Measurements from ENCODE around the gene CPTP.

The CPTP gene

GRCh38 chr1:1295154-1295923, 29.3 kb upstream of the CPTP start:
- no peaks in the 10 kb centered on the region for H3K4me1 ChIP-seq (ENCODE audit: control insufficient read depth, low read length)

GRCh38 chr1:1296070-1297061, 28.2 kb upstream of the CPTP start:
- H3K9me3 ChIP-seq (ENCODE audit: control insufficient read depth, insufficient read depth, low read length): no peaks in the 10 kb centered on the region
- no peak overlapping the region for H3K4me2 ChIP-seq (ENCODE audit: low read length)
- H3K9me2 ChIP-seq (replicated peaks; ENCODE audit: control insufficient read depth, low read length): no peaks in the 10 kb centered on the region
- H3K36me3 ChIP-seq (ENCODE audit: control insufficient read depth, low read length): no peaks in the 10 kb centered on the region
- TF ChIP-seq EZH2phosphoT487 (IDR thresholded peaks at IDR 0.05; ENCODE audit: borderline replicate concordance, low read length) (no peak), CTCF (IDR thresholded peaks at IDR 0.05; ENCODE audit: low read depth, low read length, poor library complexity, severe bottlenecking) (no peak)
- no peaks in the 10 kb centered on the region for H3F3A ChIP-seq (ENCODE audit: control insufficient read depth, insufficient read depth)
- H3K79me2 ChIP-seq (ENCODE audit: control insufficient read depth, low read length): no peaks in the 10 kb centered on the region
- H3K27ac ChIP-seq (ENCODE audit: low read depth, low read length): no peak overlapping the region
- H3K4me3 ChIP-seq (ENCODE audit: low read length): no peak overlapping the region
- H3K4me1 ChIP-seq (ENCODE audit: control insufficient read depth, low read length): no peaks in the 10 kb centered on the region
- H4K20me1 ChIP-seq (ENCODE audit: control insufficient read depth, insufficient read depth, low read depth, low read length): no peaks in the 10 kb centered on the region
- H3K27me3 ChIP-seq (ENCODE audit: control insufficient read depth, low read length): no peaks in the 10 kb centered on the region

More at GRCh38 chr1:1295154-1295923, 29.3 kb upstream of the CPTP start:
- Histone ChIP-seq H3K79me2 (ENCODE audit: control insufficient read depth, low read length) (no peaks in the 10 kb centered on the region), H3F3A (ENCODE audit: control insufficient read depth, insufficient read depth) (no peaks in the 10 kb centered on the region), H3K4me3 (ENCODE audit: low read length) (no peak overlapping the region), H3K9me3 (ENCODE audit: control insufficient read depth, insufficient read depth, low read length) (no peaks in the 10 kb centered on the region; the same call in 1 of the 2 replicates), H4K20me1 (ENCODE audit: control insufficient read depth, insufficient read depth, low read depth, low read length) (no peaks in the 10 kb centered on the region), H3K4me2 (ENCODE audit: low read length) (no peak overlapping the region), H3K9me2 (replicated peaks; ENCODE audit: control insufficient read depth, low read length) (no peaks in the 10 kb centered on the region), H3K27me3 (ENCODE audit: control insufficient read depth, low read length) (no peaks in the 10 kb centered on the region), H3K27ac (ENCODE audit: low read depth, low read length) (no peak overlapping the region), H3K36me3 (ENCODE audit: control insufficient read depth, low read length) (no peaks in the 10 kb centered on the region)
- TF ChIP-seq CTCF (IDR thresholded peaks at IDR 0.05; ENCODE audit: low read depth, low read length, poor library complexity, severe bottlenecking) (no peak), EZH2phosphoT487 (IDR thresholded peaks at IDR 0.05; ENCODE audit: borderline replicate concordance, low read length) (no peak)

GRCh38 chr1:1297802-1298424, 26.7 kb upstream of the CPTP start:
- Histone ChIP-seq H3K27me3 (ENCODE audit: control insufficient read depth, low read length) (no peaks in the 10 kb centered on the region), H3K27ac (ENCODE audit: low read depth, low read length) (no peak overlapping the region), H4K20me1 (ENCODE audit: control insufficient read depth, insufficient read depth, low read depth, low read length) (no peaks in the 10 kb centered on the region), H3K36me3 (ENCODE audit: control insufficient read depth, low read length) (no peaks in the 10 kb centered on the region), H3K4me3 (ENCODE audit: low read length) (no peak overlapping the region), H3K4me1 (ENCODE audit: control insufficient read depth, low read length) (no peaks in the 10 kb centered on the region), H3K79me2 (ENCODE audit: control insufficient read depth, low read length) (no peaks in the 10 kb centered on the region), H3K9me2 (replicated peaks; ENCODE audit: control insufficient read depth, low read length) (no peaks in the 10 kb centered on the region), H3K9me3 (ENCODE audit: control insufficient read depth, insufficient read depth, low read length) (no peaks in the 10 kb centered on the region), H3F3A (ENCODE audit: control insufficient read depth, insufficient read depth) (no peaks in the 10 kb centered on the region), H3K4me2 (ENCODE audit: low read length) (no peak overlapping the region)
- TF ChIP-seq CTCF (IDR thresholded peaks at IDR 0.05; ENCODE audit: low read depth, low read length, poor library complexity, severe bottlenecking) (no peak), EZH2phosphoT487 (IDR thresholded peaks at IDR 0.05; ENCODE audit: borderline replicate concordance, low read length) (no peak)

Data from DOHH2 (cell line).